GM18499 (cell line): ENCODE results near the gene RTCB.

ENCODE experiments used
- ATAC-seq: cut with Tn5 transposase; IDR thresholded peaks from one replicate; pipeline ENCODE4 v1.9.1; 2021; ENCODE audit warnings: moderate number of reproducible peaks; ENCODE audit not compliant: insufficient read depth, unreplicated experiment

RTCB gene

DNA sequence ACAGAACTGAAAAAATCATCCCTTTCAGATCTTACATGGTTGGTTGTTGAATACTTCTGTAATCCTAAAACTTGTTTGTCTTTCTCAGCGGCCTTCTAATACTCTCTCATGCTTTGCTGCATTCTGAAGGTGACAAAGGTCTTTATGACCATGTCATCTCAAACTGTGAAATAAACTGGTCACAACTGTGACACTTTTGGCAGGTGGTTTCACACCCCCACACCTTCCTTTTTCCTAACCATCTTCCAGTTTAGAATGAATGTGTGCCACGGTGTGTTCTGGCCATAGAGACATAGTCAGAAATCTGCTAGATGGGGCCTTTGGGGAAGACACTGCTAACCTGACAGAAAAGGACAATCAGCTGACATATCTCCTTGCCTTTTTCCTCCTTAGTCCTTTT lies 69.1 kb downstream of the RTCB start:
- no peak for ATAC-seq

DNA sequence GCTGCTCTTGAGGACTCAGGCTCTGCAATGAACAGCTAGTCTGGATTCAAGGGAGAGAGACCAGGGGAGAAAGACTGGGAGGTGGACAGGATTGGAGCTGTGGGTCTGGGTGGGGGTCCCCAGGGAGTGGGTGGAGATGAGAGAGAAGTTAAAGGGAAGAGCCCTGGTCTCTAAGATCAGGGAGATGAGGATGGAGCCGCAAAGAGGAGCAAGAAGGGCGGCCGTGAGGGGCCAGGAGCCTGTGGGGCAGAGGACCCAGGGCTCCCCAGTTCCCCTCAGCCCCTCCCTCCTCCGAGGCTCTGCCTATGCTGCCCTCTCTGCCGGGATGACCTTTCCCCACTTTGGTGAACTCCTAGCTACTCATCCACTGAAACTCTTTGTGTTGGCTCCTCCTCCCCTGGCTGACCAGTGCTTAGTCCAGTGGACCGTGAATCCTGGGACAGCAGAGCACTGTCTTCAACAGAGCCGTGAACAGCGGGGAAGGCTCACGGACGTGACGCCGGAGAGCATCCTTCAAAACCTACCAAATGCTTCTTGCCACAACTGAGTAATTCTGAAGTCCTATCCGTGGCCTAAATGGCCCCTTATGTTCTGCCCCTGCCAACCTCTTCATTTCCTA lies 70.8 kb downstream of the RTCB start:
- no peak for ATAC-seq

DNA sequence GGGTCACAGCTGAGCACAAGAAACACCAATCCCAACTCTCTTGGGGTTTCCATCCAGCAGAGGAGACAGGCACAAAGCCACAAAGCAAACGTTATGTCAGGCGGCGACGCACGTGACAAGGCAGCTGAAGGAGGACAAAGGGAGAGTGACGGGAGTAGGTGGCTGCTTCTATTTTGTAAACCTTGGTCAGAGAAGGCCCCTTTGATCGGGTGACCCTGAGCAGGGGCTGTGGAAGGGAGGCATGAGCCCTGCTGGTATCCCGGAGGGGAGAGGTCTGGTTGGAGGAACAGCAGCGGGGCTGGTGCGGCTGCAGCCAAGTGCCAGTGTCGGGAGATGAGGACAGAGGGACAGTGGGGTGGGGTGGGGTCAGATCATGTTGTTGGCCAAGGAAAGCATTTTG lies 71.6 kb downstream of the RTCB start:
- ATAC-seq: no peak

DNA sequence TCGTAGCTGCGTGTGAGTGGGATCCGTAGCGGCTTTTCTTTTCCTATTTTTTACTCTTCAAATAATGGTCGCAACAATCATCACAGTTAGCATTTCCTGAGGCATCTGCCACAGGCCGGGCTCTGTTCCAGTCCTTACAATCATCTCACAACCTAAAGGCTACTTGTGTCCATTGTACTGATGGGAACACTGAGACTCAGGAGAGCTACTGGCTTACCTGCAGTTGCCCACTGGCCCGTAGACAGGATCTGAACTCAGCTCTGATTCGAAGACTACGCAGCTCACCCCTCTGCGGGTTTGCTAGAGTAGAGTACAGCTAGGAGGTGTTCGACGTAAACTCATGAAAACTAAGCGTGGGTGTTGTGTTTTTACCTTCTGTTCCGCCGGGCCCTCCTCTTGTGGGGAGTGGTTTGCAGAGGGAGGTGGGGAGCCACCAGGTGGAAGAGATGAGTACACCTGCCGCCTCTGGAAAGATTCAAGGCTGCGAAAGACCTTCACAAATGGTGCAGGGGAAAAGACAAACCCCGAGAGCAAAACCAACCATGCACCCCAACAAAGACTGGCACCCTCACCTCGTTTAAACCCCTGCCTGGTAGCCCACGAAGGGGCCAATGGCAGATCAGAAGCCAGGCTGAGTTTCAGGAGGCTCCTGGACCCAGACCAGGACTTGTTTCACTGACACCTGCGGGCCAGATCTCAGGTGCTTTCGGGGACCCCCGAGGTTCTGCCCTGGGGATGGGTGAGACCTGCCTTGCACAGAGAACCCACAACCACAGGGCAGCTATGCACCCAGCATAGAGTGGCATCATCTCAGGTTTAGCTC lies 72.6 kb downstream of the RTCB start:
- no peak for ATAC-seq

DNA sequence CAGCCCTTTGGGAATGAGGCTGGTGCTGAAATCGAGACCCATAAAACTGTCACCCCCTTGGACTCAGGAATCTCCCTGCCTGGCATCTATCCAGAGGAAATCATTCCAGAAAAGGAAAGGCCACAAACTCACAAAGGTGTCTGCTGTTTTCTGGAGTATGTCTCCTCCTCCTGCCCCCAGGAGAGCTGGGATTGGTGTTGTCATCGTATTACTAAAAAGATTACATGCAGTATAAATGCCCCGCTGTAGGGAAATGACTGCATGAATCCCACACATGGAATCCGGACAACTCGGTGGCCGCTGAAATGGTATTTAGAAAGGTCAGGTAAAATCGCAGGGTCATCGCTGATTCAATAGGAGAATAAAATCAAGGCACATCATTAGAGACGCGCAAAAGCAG lies 73.3 kb downstream of the RTCB start:
- ATAC-seq: no peak
